Cortex of kidney (tissue), 1 donor: ENCODE results near the gene GNG10.
"Not testable (repeated sequence)": the region's sequence is repeated elsewhere in the genome, so short reads cannot be mapped to it uniquely, and the experiment has no call there.

Experiments
- DNase-seq: peaks from one replicate; lab custom pipeline; 2025; lab: John Stamatoyannopoulos, UW

Gene GNG10

DNA sequence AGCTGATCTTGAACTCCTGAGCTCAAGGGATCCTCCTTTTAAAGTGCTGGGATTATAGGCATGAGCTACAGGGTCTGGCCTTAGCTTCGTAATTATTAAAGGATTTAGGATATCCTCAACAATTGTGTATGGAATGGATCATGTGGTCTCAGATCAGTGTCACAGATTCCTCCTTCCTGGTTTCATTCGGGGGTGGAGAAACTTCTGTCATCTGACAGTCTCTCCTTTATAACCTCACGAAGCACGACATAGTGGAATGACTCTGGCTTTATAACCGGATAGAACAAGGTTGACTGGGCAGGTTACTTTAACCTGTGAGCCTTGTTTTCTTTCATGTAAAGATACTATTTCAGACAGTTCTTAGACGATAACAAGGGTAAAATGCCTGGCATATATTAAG is 4.4 kb upstream of the GNG10 start:
- DNase-seq = no peak

- DNase-seq = no peak
Measured at GRCh38 chr9:111658943-111659342, 2.5 kb upstream of the GNG10 start.

DNA sequence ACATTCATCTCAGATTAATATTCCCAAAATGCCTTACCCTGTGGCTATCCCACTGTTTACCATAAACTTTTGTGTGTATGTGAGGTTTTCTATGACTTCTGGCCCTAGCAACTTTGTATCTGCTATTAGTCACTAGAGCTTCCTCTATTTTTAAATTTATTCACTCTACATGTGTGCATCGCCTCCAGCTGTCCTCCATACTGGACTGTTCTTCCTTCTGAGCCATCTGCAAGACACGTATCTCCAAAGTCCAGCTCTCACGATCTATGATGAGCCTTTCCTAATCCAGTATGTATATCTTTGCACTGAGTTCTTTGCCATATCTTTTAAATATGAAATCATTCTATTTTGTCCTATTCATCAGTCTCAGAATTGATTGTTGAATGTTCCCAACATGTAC is 1.7 kb upstream of the GNG10 start:
- no peak for DNase-seq

GRCh38 chr9:111661802-111662521 is 557 bp downstream of the GNG10 start:
- DNase-seq = peak; percentile 5

DNA sequence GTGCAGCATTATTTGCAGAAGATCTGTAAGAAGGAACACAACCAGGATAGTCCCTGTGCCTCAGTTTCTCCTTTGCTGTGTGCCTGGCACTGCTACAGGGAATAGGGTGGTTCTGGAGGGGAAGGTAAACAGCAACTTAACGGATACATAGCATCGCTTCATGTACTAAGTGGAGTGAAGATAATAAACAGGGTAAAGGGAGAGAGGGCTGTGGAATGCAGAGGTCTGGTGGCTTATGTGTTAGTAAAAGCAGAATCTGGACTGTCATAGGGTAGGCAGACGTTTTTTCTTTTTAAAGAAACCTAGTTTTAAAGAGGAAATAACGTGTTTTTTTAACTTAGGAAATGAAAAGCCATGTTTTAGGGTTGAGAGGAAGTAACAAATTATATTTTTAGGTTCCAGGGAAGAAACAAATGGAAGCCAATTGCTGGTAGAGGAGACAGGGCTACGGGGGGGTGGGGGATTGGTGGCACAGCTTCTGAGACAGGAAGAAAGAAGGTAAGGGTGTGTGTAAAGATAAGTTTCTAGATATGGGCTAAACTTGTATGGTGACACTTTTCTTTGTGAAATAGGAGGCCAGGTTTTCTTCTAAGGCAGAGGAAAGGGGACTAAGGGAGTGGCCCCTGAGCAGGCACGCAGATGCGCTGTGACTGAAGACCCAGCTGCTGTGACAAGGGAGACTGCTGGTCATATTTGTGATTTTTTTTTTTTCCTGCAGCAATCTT is 1.3 kb downstream of the GNG10 start:
- DNase-seq = no peak

DNA sequence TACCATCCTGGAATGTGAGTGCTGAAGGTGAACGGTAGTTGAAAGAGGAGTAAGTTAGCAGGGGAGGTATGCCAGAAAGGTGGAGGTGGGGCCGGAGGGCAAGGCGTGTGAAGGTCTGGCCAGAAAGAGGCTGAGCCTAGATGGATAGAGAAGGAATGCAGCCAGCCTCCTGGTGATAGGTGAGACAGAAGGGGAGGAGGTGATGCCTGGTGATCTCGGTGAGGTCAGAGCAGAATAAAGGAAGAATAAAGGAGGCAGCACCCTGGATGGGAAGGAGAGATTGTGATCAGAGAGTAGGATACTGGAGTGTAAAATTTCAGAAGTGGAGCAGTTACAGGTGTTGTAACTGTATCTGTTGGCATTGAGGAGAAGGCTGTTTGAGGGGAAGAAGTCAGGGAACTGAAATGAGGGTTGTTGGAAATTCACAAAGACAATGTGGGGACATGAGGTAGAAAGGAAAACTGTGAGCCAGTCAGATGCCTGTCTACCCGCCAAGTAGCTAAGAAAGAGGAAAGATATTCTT is 2.0 kb downstream of the GNG10 start:
- no peak for DNase-seq

DNA sequence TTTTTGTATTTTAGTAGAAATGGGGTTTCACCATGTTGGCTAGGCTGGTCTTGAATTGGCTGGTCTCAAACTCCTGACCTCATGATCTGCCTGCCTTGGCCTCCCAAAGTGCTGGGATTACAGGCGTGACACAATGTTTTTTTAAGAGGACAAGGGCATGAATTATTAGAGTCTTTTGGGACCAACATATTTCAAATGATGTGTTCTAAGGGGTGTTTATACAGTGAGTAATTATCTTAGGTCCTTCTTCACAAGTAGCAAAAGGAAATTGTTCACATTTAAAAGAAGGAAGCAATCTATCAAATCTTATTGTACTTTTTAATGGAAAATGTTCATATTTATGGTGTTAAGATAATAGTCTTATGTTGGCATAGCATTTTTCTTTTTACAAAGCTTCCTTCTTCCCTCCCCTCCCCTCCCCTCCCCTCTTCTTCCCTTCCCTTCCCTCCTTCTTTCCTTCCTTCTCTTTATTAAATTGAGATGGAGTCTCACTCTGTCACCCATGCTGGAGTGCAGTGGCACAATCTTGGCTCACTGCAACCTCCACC is 6.7 kb downstream of the GNG10 start:
- DNase-seq = no peak

DNA sequence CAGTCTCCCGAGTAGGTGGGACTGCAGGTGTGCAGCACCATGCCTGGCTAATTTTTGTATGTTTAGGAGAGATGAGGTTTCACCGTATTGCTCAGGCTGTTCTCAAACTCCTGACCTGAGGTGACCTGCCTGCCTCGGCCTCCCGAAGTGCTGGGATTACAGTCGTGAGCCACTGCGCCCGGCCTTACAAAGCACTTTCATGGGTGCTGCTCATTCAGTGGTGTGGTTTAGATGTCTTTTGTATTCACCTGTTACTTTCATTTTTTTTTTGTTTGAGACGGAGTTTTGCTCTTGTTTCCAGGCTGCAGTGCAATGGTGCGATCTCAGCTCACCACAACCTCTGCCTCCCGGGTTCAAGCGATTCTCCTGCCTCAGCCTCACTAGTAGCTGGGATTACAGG is 7.2 kb downstream of the GNG10 start:
- not testable (repeated sequence) for DNase-seq

DNA sequence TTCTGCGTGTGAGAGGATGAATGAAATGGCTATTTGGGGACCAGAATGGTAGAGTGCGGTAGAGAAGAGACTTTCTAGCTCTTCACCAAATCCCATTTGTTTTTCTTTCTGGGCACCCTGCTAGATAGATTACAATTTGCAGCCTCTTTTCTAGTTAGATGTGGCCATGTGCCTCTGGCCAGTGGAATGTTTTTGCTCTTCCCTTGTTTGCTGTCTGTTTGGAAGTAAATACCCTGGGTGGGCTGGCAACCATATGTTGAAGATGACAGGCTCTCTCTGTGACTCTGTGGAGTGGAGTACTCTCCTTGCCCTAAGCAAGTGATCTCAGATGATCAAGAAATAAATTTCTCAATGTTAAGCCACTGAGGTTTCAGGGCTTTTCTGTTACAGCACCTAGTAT is 12.9 kb downstream of the GNG10 start:
- DNase-seq = no peak

DNA sequence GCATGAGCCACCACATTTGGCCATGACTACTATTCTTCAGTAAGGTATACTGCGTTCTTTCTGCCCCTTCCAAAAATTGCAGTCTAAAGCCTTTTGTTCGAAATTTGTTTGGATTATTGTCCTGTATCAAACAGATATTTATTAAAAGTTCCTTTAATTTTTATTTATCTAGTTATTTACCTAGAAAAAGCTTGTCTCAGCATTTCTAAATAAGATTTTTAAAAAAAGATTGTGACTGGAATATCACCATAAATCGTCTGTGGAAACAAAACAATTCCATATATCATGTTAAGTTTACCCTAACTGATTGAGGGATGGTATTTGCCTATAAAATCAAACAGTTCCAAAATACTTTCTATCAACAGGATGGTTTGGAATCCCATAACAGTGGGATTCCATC is 14.7 kb downstream of the GNG10 start:
- no peak for DNase-seq

GRCh38 chr9:111678293-111678692 is 16.9 kb downstream of the GNG10 start:
- DNase-seq = no peak

GRCh38 chr9:111679199-111679598 is 17.8 kb downstream of the GNG10 start:
- no peak for DNase-seq

DNA sequence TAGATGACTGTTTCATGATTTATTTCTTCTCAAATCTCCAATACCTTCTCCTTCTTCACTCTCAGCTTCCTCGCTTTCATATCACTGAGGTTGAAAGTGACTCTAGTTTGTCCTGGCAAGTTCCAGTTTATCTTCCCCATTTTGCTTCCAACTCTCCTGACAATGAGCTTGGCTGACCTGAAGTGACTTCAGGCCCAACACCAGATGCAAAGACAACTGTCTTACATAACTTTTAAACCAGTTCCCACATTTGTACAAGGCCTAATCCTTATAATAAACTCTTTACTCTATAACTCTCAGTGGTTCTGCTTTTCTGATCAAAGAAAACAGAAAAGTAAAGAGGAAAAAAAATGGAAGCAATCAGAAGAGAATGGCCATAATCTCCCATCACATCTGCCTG is 22.0 kb downstream of the GNG10 start:
- no peak for DNase-seq

- DNase-seq = no peak
Measured at GRCh38 chr9:111691672-111692329, 30.4 kb downstream of the GNG10 start.

- no peak for DNase-seq
Measured at GRCh38 chr9:111696796-111697195, 35.4 kb downstream of the GNG10 start.

- no peak for DNase-seq
Measured at GRCh38 chr9:111700776-111701175, 39.4 kb downstream of the GNG10 start.

DNA sequence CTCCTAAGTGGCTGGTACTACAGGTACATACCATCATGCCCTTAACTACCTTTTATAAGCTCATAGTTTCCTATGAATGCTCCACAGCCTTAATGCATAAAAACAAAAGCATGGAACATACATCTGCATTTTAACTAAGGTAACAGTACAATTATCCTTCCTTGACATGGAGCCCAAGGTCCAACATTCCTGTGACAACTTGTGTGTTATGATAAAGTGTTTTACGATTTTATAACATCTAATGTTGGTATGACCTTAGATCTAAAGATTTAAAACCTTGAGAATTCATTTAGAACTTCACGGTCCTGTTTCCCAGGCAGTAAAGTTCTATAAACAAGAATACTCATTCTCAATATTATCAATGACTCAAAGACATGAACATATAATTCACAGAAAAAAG is 43.1 kb downstream of the GNG10 start:
- no peak for DNase-seq

- no peak for DNase-seq
Measured at GRCh38 chr9:111711548-111711947, 50.1 kb downstream of the GNG10 start.

DNA sequence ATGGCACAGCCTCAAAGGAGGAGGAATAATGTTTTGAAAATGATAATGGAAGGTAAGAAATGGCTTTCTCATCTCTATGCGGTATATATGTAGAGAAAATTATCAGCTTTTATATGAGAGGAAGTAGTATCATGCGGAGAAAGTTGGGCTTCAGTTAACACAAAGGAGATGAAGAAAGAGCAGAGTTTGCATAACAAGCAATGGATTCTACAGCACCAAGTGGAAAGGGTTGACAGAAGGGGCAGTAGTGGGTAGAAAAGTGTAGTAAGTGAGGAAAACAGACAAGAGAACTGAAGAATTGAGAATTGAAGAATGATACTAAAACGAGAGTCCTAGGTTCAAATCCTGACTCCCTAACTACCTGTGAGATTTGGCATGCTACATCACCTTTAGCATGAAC is 51.0 kb downstream of the GNG10 start:
- DNase-seq = no peak

DNA sequence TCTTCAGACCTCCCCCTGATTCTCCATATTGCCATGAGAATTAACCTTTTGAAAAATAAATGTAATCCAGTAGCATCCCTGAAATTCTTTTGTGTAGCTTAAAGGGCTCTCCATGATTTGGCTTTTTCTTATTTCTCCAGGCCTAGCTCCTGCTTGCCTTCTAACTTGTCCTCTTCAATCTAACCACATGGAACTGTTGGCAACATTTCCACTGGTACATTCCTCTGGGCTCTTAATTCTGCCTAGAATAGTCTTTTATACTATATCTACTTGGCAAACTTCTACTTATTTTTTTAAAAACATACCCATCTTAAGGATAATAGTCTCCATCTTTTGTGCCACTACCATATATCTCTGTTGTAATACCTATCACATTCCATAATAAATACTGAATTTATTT is 54.1 kb downstream of the GNG10 start:
- DNase-seq = no peak

- no peak for DNase-seq
Measured at GRCh38 chr9:111719541-111719940, 58.1 kb downstream of the GNG10 start.
